Aorta (tissue), 5 donors: ENCODE results near the gene MEF2A. TPM values are rescaled to one million over a fixed set of nuclear protein-coding genes. Genes with fewer than 3 reads are reported as not detected.
A peak's percentile ranks its signal among the peaks of the same experiment; 100 is the strongest.
"Not testable (repeated sequence)": the region's sequence is repeated elsewhere in the genome, so short reads cannot be mapped to it uniquely, and the experiment has no call there.

ENCODE experiments used
- ATAC-seq: fragments of 200-7000 bp; cut with Tn5 transposase; one replicate; pipeline ENCODE4 v1.9.1; 2022; ENCODE audit warnings: moderate library complexity; ENCODE audit not compliant: low FRiP score
- DNase-seq, 2 donors: peaks; one replicate each; pipeline ENCODE4 v3.0.0-alpha.2; 2020
- H3K27ac ChIP-seq, 2 donors: one replicate each; pipeline ENCODE4 v1.5.1; 2013; ENCODE audit warnings: low read length in 2 of 2, mild to moderate bottlenecking in 2 of 2, moderate library complexity in 2 of 2, control low read depth in 1 of 2, inconsistent platforms in 1 of 2, low read depth in 1 of 2
- H3K27me3 ChIP-seq, 2 donors: one replicate each; pipeline ENCODE4 v1.6.1; 2013; ENCODE audit warnings: control low read depth in 1 of 2, low read length in 1 of 2, mild to moderate bottlenecking in 1 of 2, moderate library complexity in 1 of 2; ENCODE audit not compliant: insufficient read depth in 2 of 2, control insufficient read depth in 1 of 2
- H3K36me3 ChIP-seq, 2 donors: one replicate each; pipeline ENCODE4 v1.6.1; 2013; ENCODE audit warnings: control low read depth in 1 of 2, low read length in 1 of 2, mild to moderate bottlenecking in 1 of 2; ENCODE audit not compliant: insufficient read depth in 2 of 2, control insufficient read depth in 1 of 2
- H3K4me1 ChIP-seq, 2 donors: one replicate each; pipeline ENCODE4 v1.6.1; 2013; ENCODE audit warnings: low read length in 2 of 2, control low read depth in 1 of 2, mild to moderate bottlenecking in 1 of 2, moderate library complexity in 1 of 2; ENCODE audit not compliant: insufficient read depth in 2 of 2, control insufficient read depth in 1 of 2
- H3K4me3 ChIP-seq, 2 donors: one replicate each; pipeline ENCODE4 v1.5.1; 2013; ENCODE audit warnings: low read length in 2 of 2, control low read depth in 1 of 2, mild to moderate bottlenecking in 1 of 2
- H3K9me3 ChIP-seq: one replicate; pipeline ENCODE4 v1.6.1; 2013; ENCODE audit warnings: mild to moderate bottlenecking, low read length; ENCODE audit not compliant: control insufficient read depth
- WGBS, 2 donors: extraction: QIAGEN DNeasy Blood & Tissue Kit; methylation state at CpG; one replicate each; pipeline ENCODE4 v1.1.7; 2013; 5-methylcytosine and 5-hydroxymethylcytosine counted together
- intact Hi-C, 2 donors: fragments of 100-400 bp; cut with DNase I; formaldehyde crosslinking; loops; one replicate each; pipeline versions ENCODE4 v1.14.2 to v1.15.0; 2022
- polyA plus RNA-seq, 2 donors: library from polyadenylated mRNA; stranded (reverse); fragments of 200-250 nt; gene quantifications; one replicate each; pipeline ENCODE4 v1.2.3, GENCODE V29; 2013
- total RNA-seq, 2 donors: library from RNA; stranded (reverse); fragmentation: NEBNext Ultra II Directional; extraction: Animal tissue kit (Norgen Biotek cat#: 25700); gene quantifications; one replicate each; pipeline ENCODE4 v1.2.1, GENCODE V29; 2021
- donor health status: healthy with polysubstance abuse.
- donor health status: Bipolar disorder and iron deficiency.
- donor health status: DM: no; HTN: no; CAD: no.
- donor health status: DM: no; HTN: no; CAD: no.
- donor health status: DM: yes; HTN: yes; CAD: no.

MEF2A gene
- total and polyA plus RNA-seq, 4 donors: 27.2 to 160 (median 92.9) TPM

GRCh38 chr15:99741835-99742234 is 176.1 kb downstream of the MEF2A start:
- Histone ChIP-seq H3K4me3 (no peak overlapping the region), H3K4me1 (no peaks in the 10 kb centered on the region), H3K36me3 (no peaks in the 10 kb centered on the region), H3K9me3 (no peaks in the 10 kb centered on the region), H3K27me3 (no peaks in the 10 kb centered on the region), H3K27ac (no peak overlapping the region)
- ATAC-seq (no peak), DNase-seq (no peak)
- WGBS, 2 donors: 85 to 89% methylated on average over 2 of the region's 2 CpGs
- intact Hi-C loops: no loop called here

DNA sequence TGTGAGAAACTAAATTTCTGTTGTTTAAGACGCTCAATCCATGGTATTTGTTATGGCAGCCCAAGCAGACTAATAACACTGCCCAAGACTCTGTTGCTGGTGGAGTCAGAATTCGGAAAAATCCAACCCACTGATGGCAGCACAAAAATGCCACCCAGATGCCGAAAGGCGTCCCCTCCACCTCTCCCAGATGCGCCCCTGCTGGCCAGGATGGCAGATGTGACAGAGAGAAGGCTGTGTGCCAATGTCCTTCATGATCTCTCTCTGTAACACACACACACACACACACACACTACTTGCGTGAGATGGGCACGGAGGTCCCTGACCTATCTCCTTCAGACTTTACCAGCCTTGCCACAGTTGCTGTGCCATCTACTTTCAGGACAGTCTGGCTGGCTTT is 178.4 kb downstream of the MEF2A start:
- intact Hi-C loops: no loop called here
- H3K4me3 ChIP-seq: no peak overlapping the region
- ATAC-seq: no peak

GRCh38 chr15:99745370-99746086 is 179.7 kb downstream of the MEF2A start:
- Histone ChIP-seq H3K4me3 (no peak overlapping the region), H3K9me3 (no peaks in the 10 kb centered on the region), H3K36me3 (no peaks in the 10 kb centered on the region), H3K4me1 (no peaks in the 10 kb centered on the region), H3K27me3 (no peaks in the 10 kb centered on the region), H3K27ac (no peak overlapping the region)
- intact Hi-C loops: no loop called here
- DNase-seq (no peak), ATAC-seq (no peak)
- WGBS, 2 donors: 87 to 95% methylated on average over 9 of the region's 9 CpGs

More for the DNA sequence above, 178.4 kb downstream of the MEF2A start:
- H3K36me3 ChIP-seq: no peaks in the 10 kb centered on the region
- no peak for DNase-seq
- no peaks in the 10 kb centered on the region for H3K27me3 ChIP-seq
- no peaks in the 10 kb centered on the region for H3K4me1 ChIP-seq
- H3K9me3 ChIP-seq: no peaks in the 10 kb centered on the region
- WGBS, 2 donors: 85 to 94% methylated on average over 7 of the region's 7 CpGs
- no peak overlapping the region for H3K27ac ChIP-seq

GRCh38 chr15:99749386-99749785 is 183.6 kb downstream of the MEF2A start:
- no peaks in the 10 kb centered on the region for H3K36me3 ChIP-seq
- H3K4me1 ChIP-seq: no peaks in the 10 kb centered on the region
- no peaks in the 10 kb centered on the region for H3K9me3 ChIP-seq
- H3K27ac ChIP-seq: no peak overlapping the region
- no peak overlapping the region for H3K4me3 ChIP-seq
- WGBS, 2 donors: 74 to 84% methylated on average over 6 of the region's 6 CpGs
- DNase-seq (no peak), ATAC-seq (no peak)
- no peaks in the 10 kb centered on the region for H3K27me3 ChIP-seq
- intact Hi-C loops: no loop called here

DNA sequence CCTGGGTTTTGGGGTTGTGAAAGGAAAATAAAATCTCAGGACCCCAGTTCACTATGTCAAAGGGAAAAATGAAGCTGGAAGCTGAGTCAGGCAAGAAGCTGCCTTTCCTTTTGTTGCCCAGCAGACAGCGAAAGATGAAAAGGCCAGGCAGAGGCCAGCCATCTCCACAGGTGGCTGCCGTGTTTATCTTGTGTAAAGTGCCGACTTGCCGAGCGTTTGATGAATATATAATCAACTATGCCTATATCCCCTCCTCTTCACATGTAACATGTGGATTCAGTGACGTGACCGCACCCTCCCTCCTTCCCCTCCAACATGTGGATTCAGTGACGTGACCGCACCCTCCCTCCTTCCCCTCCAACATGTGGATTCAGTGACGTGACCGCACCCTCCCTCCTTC is 184.5 kb downstream of the MEF2A start:
- DNase-seq, H3K27me3 ChIP-seq, intact Hi-C loops, H3K4me3 ChIP-seq, H3K36me3 ChIP-seq, ATAC-seq, H3K27ac ChIP-seq, H3K9me3 ChIP-seq, H3K4me1 ChIP-seq: not testable (repeated sequence)
- WGBS, 2 donors: 83 to 94% methylated on average over 10 to 11 of the region's 11 CpGs

- Histone ChIP-seq H3K36me3 (no peaks in the 10 kb centered on the region), H3K4me1 (no peaks in the 10 kb centered on the region), H3K27me3 (no peaks in the 10 kb centered on the region), H3K27ac (no peak overlapping the region), H3K9me3 (no peaks in the 10 kb centered on the region), H3K4me3 (no peak overlapping the region)
- intact Hi-C loops: no loop called here
- WGBS, 2 donors: 84 to 88% methylated on average over 4 of the region's 4 CpGs
- DNase-seq (no peak), ATAC-seq (no peak)
These were observed 186.8 kb downstream of the MEF2A start for GRCh38 chr15:99752556-99752955.

DNA sequence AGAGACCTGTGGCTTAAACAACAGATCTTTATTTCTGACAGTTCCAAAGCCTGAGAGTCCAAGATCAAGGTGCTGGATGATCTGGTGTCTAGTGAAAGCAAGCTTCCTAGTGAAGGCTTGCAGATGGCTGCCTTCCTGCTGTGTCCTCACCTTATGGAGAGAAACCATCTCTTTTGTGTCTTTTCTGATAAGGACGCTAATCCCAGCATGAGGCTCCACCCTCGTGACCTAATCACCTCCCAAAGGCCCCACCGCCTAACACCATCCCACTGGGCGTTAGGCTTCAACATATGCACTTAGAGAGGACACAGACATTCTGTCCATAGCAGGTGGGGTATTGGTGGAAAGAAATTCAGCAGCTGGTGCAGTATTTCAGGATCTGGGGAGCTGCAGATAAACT is 187.3 kb downstream of the MEF2A start:
- no peak for DNase-seq
- no peaks in the 10 kb centered on the region for H3K4me1 ChIP-seq
- H3K36me3 ChIP-seq: no peaks in the 10 kb centered on the region
- no peak for ATAC-seq
- H3K9me3 ChIP-seq: no peaks in the 10 kb centered on the region
- H3K27me3 ChIP-seq: no peaks in the 10 kb centered on the region
- H3K4me3 ChIP-seq: no peak overlapping the region
- 90 to 93% methylated on average over 4 of the region's 4 CpGs for WGBS, 2 donors
- no peak overlapping the region for H3K27ac ChIP-seq
- intact Hi-C loops: no loop called here

- no peaks in the 10 kb centered on the region for H3K36me3 ChIP-seq
- no peak overlapping the region for H3K27ac ChIP-seq
- H3K4me3 ChIP-seq: no peak overlapping the region
- no peaks in the 10 kb centered on the region for H3K27me3 ChIP-seq
- intact Hi-C loops: loop anchor here in 1 of 2 donors (2.0 kb wide), 1 partner anchor 483 kb away; no protein-coding TSS in a partner anchor
- ATAC-seq (peak; percentile 78), DNase-seq (peak in 1 of 2 donors; percentile 61)
- no peaks in the 10 kb centered on the region for H3K4me1 ChIP-seq
- H3K9me3 ChIP-seq: no peaks in the 10 kb centered on the region
- WGBS, 2 donors: 5 to 9% methylated on average over 7 of the region's 7 CpGs
These were observed 190.1 kb downstream of the MEF2A start for GRCh38 chr15:99755692-99756409.

- WGBS, 2 donors: 94 to 96% methylated on average over 1 of the region's 1 CpG
- Histone ChIP-seq H3K27me3 (no peaks in the 10 kb centered on the region), H3K27ac (no peak overlapping the region), H3K36me3 (no peaks in the 10 kb centered on the region), H3K9me3 (no peaks in the 10 kb centered on the region), H3K4me3 (no peak overlapping the region), H3K4me1 (no peaks in the 10 kb centered on the region)
- ATAC-seq: no peak
- no peak for DNase-seq
- intact Hi-C loops: no loop called here
These were observed 196.5 kb downstream of the MEF2A start for GRCh38 chr15:99762288-99762687.
